ENCODE results near the gene C1RL. TPM values are rescaled to one million over a fixed set of nuclear protein-coding genes. Genes with fewer than 3 reads are reported as not detected.

The C1RL gene
- total RNA-seq, 1 experiment from 2014 or later, result 49.8 TPM

DNA sequence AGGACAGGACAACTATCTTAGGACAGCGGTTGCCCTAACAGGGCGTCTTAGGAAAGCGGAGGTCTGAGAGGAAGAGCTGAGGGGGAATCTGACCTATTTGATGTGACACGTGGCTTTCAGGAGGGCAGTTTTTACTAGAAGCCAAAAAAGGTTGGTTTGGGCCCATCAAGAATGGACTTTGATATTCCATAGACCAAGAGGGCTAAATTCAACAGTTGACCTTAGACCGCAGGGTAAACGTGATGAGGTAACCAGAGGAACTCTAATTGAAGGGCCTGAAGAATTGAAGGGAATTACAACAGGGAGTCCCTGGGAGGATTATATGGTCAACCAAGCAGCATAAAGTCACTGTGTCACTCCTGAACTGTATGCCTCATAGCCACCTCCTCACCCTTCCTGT, 37.0 kb downstream of the C1RL start:
- Mint-ChIP-seq H3K27me3 (ENCODE audit: insufficient read depth, unreplicated experiment) (no peaks in the 10 kb centered on the region), H3K36me3 (ENCODE audit: insufficient read depth, unreplicated experiment) (no peaks in the 10 kb centered on the region), H3K27ac (ENCODE audit: low read depth, unreplicated experiment) (no peak overlapping the region), H3K9me3 (ENCODE audit: unreplicated experiment) (no peaks in the 10 kb centered on the region), H3K4me3 (ENCODE audit: unreplicated experiment) (no peak overlapping the region), H3K4me1 (ENCODE audit: insufficient read depth, unreplicated experiment) (peaks cover 12% of the 10 kb centered on the region)
- intact Hi-C loops (cut with micrococcal nuclease), result no loop called here
- BruUV-seq (replicated peaks), result no TSS peak
- TF ChIP-seq, protein P1, sequence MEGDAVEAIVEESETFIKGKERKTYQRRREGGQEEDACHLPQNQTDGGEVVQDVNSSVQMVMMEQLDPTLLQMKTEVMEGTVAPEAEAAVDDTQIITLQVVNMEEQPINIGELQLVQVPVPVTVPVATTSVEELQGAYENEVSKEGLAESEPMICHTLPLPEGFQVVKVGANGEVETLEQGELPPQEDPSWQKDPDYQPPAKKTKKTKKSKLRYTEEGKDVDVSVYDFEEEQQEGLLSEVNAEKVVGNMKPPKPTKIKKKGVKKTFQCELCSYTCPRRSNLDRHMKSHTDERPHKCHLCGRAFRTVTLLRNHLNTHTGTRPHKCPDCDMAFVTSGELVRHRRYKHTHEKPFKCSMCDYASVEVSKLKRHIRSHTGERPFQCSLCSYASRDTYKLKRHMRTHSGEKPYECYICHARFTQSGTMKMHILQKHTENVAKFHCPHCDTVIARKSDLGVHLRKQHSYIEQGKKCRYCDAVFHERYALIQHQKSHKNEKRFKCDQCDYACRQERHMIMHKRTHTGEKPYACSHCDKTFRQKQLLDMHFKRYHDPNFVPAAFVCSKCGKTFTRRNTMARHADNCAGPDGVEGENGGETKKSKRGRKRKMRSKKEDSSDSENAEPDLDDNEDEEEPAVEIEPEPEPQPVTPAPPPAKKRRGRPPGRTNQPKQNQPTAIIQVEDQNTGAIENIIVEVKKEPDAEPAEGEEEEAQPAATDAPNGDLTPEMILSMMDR (IDR thresholded peaks at IDR 0.05; ENCODE audit: unreplicated experiment), result no peak
- ChIA-PET POLR2A (interaction anchor here (1.3 kb wide), 1 partner anchor 36 kb away, joined by 5 read pairs; no protein-coding TSS in a partner anchor), CTCF (interaction anchor here (0.6 kb wide), 1 partner anchor 598 kb away, joined by 3 read pairs; no protein-coding TSS in a partner anchor)
- no peak for DNase-seq (ENCODE audit: unreplicated experiment)

DNA sequence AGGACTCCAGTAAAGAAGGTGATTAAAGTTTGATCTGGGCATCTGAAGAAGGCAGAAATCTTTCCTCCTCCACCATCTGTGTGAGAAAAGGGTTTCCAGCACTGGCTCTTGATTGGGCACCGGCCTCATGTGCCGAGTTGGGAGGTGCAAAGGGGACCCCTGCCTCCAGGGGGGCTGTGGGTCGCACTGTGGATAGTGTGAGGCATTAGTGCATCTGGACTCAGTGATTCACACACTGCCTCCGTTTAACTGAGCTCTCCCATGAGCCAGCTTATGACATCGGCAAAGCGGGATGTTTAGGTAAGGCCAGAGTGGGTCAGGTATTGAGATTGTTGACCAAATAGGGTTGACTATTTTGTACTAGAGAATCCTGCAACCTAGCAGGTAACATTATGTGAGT, 39.6 kb downstream of the C1RL start:
- ChIA-PET POLR2A (interaction anchor here (1.0 to 1.9 kb wide), 2 partner anchors 9 to 10 kb away, joined by 4 to 8 read pairs; partner anchors contain the start of gene C1S), CTCF (interaction anchor here (1.3 to 3.4 kb wide), 2 partner anchors 9 to 39 kb away, joined by 6 to 25 read pairs; partner anchors contain the start of gene C1S)
- no peak for DNase-seq (ENCODE audit: unreplicated experiment)
- TF ChIP-seq, protein P1 (IDR thresholded peaks at IDR 0.05; ENCODE audit: unreplicated experiment), result no peak
- intact Hi-C loops (cut with micrococcal nuclease), result no loop called here
- Mint-ChIP-seq H3K4me1 (ENCODE audit: insufficient read depth, unreplicated experiment) (peaks cover 9% of the 10 kb centered on the region), H3K36me3 (ENCODE audit: insufficient read depth, unreplicated experiment) (peaks cover 7% of the 10 kb centered on the region), H3K4me3 (ENCODE audit: unreplicated experiment) (no peak overlapping the region), H3K27ac (ENCODE audit: low read depth, unreplicated experiment) (no peak overlapping the region), H3K9me3 (ENCODE audit: unreplicated experiment) (no peaks in the 10 kb centered on the region), H3K27me3 (ENCODE audit: insufficient read depth, unreplicated experiment) (no peaks in the 10 kb centered on the region)
- BruUV-seq (replicated peaks), result no TSS peak

DNA sequence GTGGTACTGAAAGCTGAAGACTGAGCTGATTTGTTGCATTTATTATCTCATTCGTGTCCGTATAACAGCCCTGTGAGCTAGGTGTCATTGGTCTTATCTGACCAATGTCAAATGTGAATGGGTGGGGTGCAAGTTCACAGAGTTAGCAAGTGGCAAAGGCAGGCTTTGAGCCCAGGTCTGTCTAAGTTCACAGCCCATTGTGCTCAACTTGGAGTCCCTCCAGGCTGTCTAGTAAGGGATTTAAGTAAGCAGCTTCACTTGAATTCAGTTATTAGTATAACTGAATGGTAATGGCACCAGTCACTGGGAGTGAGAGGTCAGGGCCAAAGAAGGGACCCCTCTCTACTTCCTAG, 40.0 kb downstream of the C1RL start:
- H3K27me3 Mint-ChIP-seq (ENCODE audit: insufficient read depth, unreplicated experiment), result no peaks in the 10 kb centered on the region
- no peak overlapping the region for H3K4me3 Mint-ChIP-seq (ENCODE audit: unreplicated experiment)
- intact Hi-C loops (cut with micrococcal nuclease), result no loop called here
- no TSS peak for BruUV-seq (replicated peaks)
- POLR2A ChIA-PET, result interaction anchor here (1.0 to 1.9 kb wide), 2 partner anchors 8 to 10 kb away, joined by 4 to 8 read pairs; partner anchors contain the start of gene C1S
- CTCF ChIA-PET, result interaction anchor here (0.7 to 3.4 kb wide), 7 partner anchors 8 to 573 kb away, joined by 3 to 25 read pairs (median 5); partner anchors contain the start of gene C1S
- H3K4me1 Mint-ChIP-seq (ENCODE audit: insufficient read depth, unreplicated experiment), result peaks cover 9% of the 10 kb centered on the region
- H3K36me3 Mint-ChIP-seq (ENCODE audit: insufficient read depth, unreplicated experiment), result peaks cover 7% of the 10 kb centered on the region
- no peak overlapping the region for H3K27ac Mint-ChIP-seq (ENCODE audit: low read depth, unreplicated experiment)
- TF ChIP-seq, protein P1 (IDR thresholded peaks at IDR 0.05; ENCODE audit: unreplicated experiment), result no peak
- no peaks in the 10 kb centered on the region for H3K9me3 Mint-ChIP-seq (ENCODE audit: unreplicated experiment)
- no peak for DNase-seq (ENCODE audit: unreplicated experiment)

GRCh38 chr12:7068240-7068993, 40.6 kb downstream of the C1RL start:
- Mint-ChIP-seq H3K4me1 (ENCODE audit: insufficient read depth, unreplicated experiment) (peaks cover 9% of the 10 kb centered on the region), H3K27me3 (ENCODE audit: insufficient read depth, unreplicated experiment) (no peaks in the 10 kb centered on the region), H3K36me3 (ENCODE audit: insufficient read depth, unreplicated experiment) (peaks cover 7% of the 10 kb centered on the region), H3K4me3 (ENCODE audit: unreplicated experiment) (no peak overlapping the region), H3K27ac (ENCODE audit: low read depth, unreplicated experiment) (no peak overlapping the region), H3K9me3 (ENCODE audit: unreplicated experiment) (no peaks in the 10 kb centered on the region)
- no TSS peak for BruUV-seq (replicated peaks)
- intact Hi-C loops (cut with micrococcal nuclease), result no loop called here
- TF ChIP-seq, protein P1 (IDR thresholded peaks at IDR 0.05; ENCODE audit: unreplicated experiment), result no peak
- no peak for DNase-seq (ENCODE audit: unreplicated experiment)
- ChIA-PET POLR2A (interaction anchor here (1.9 to 3.0 kb wide), 2 partner anchors 11 to 40 kb away, joined by 8 to 21 read pairs; partner anchors contain the start of gene C1RL), CTCF (interaction anchor here (0.6 to 3.4 kb wide), 10 partner anchors 8 to 574 kb away, joined by 3 to 25 read pairs (median 3); partner anchors contain the start of gene C1S)

Measured in MCF 10A (cell line).